CD4-positive, alpha-beta memory T cell (primary cell): ENCODE measurements around the gene ANKRD17. TPM values are rescaled to one million over a fixed set of nuclear protein-coding genes. Genes with fewer than 3 reads are reported as not detected.

Experiments used
- CTCF ChIA-PET: fragments of 350-600 bp; sonication (Branson Sonifier 250); formaldehyde crosslinking; loops from one replicate; lab custom pipeline; 2021; ENCODE audit warnings: inconsistent platforms; ENCODE audit not compliant: partially characterized antibody; lab: Charles Lee
- POLR2A ChIA-PET: fragments of 350-600 bp; sonication (Branson Sonifier 250); formaldehyde crosslinking; loops from one replicate; lab custom pipeline; 2021; ENCODE audit not compliant: partially characterized antibody; lab: Charles Lee
- DNase-seq, 5 donors: peaks; one replicate each; pipeline versions ENCODE4 v3.0.0 to v3.0.0-alpha.2; 2020 to 2022; ENCODE audit warnings: mixed read lengths in 1 of 5
- H3K27ac ChIP-seq: one replicate; pipeline ENCODE4 v1.7.0; 2013; ENCODE audit warnings: low read depth, low read length
- H3K27me3 ChIP-seq: 2 replicates; pipeline ENCODE4 v1.7.0; 2013; ENCODE audit warnings: mild to moderate bottlenecking, low read length, moderate library complexity; ENCODE audit not compliant: insufficient read depth
- H3K36me3 ChIP-seq: 2 replicates; pipeline ENCODE4 v1.7.0; 2013; ENCODE audit warnings: mild to moderate bottlenecking, low read length, moderate library complexity; ENCODE audit not compliant: insufficient read depth
- H3K4me1 ChIP-seq: 2 replicates; pipeline ENCODE4 v1.7.0; 2013; ENCODE audit warnings: mild to moderate bottlenecking, low read length, moderate library complexity; ENCODE audit not compliant: insufficient read depth
- H3K4me3 ChIP-seq, 2 donors: one replicate each; pipeline ENCODE4 v1.7.0; 2013; ENCODE audit warnings: low read length in 2 of 2, mild to moderate bottlenecking in 1 of 2
- H3K9me3 ChIP-seq, 2 donors: one replicate each; pipeline ENCODE4 v1.7.0; 2013; ENCODE audit warnings: low read length in 2 of 2, control low read depth in 1 of 2; ENCODE audit not compliant: control insufficient read depth in 1 of 2
- H3K27ac Mint-ChIP-seq, 7 donors: one replicate each; pipeline ENCODE4 v1.8.0; 2020 to 2021; ENCODE audit warnings: mixed read lengths in 7 of 7, mild to moderate bottlenecking in 6 of 7, inconsistent platforms in 3 of 7, moderate library complexity in 3 of 7
- H3K27me3 Mint-ChIP-seq, 2 donors: one replicate each; pipeline ENCODE4 v1.8.0; 2020 to 2021; ENCODE audit warnings: mixed read lengths in 2 of 2
- H3K36me3 Mint-ChIP-seq, 2 donors: one replicate each; pipeline ENCODE4 v1.8.0; 2020 to 2021; ENCODE audit warnings: mixed read lengths in 2 of 2, inconsistent platforms in 1 of 2, mild to moderate bottlenecking in 1 of 2
- H3K4me1 Mint-ChIP-seq, 4 donors: one replicate each; pipeline ENCODE4 v1.8.0; 2020 to 2021; ENCODE audit warnings: mixed read lengths in 4 of 4, mild to moderate bottlenecking in 1 of 4
- H3K4me3 Mint-ChIP-seq, 8 donors: one replicate each; pipeline ENCODE4 v1.8.0; 2020 to 2021; ENCODE audit warnings: mixed read lengths in 8 of 8, mild to moderate bottlenecking in 7 of 8, moderate library complexity in 6 of 8, inconsistent platforms in 3 of 8
- H3K9me3 Mint-ChIP-seq, 8 donors: one replicate each; pipeline ENCODE4 v1.8.0; 2020 to 2021; ENCODE audit warnings: mixed read lengths in 8 of 8, mild to moderate bottlenecking in 5 of 8, inconsistent platforms in 3 of 8, moderate library complexity in 1 of 8
- intact Hi-C: fragments of 100-400 bp; cut with micrococcal nuclease; formaldehyde crosslinking; loops from one replicate; pipeline ENCODE4 v1.15.1; 2023
- polyA plus RNA-seq, 2 donors: library from polyadenylated mRNA; unstranded; fragments of 300-500 nt; fragmentation: Illumina TruSeq; gene quantifications; one replicate each; pipeline ENCODE4 v1.2.3, GENCODE V29; 2021
- total RNA-seq, 2 experiments: library from RNA; stranded (reverse); gene quantifications; one replicate each; pipeline ENCODE4 v1.2.3, GENCODE V29; 2021

The ANKRD17 gene
- total and polyA plus RNA-seq, 4 experiments from 2014 or later, result 7.9 to 58.7 (median 37.1) TPM

DNA sequence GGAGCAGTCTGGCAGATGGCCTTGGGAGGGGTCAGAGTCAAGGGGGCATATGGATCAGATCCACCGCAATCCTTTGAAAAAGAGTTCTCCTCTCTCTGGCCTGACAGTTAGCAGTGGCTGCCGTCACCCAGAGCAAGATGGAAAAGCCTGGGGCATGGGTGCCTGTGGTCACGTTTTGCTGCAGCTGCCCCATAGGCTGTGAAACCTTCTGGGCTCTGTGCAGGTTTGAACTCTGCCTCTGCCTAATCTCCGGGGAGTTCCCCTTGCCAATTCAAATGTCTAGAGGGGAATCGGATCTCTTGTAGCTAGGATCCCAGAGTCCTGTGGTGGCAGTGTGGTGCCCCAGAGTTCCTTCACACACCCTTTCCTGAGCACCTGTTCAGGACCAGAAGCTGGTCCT, 23.4 kb upstream of the ANKRD17 start:
- Mint-ChIP-seq H3K36me3 (peaks cover 45 to 65% of the 10 kb centered on the region in 2 donors), H3K9me3 (peaks cover 5 to 23% (median 9%) of the 10 kb centered on the region in 8 donors), H3K4me1 (peaks cover 0 to 4% (median 2%) of the 10 kb centered on the region in 4 donors), H3K27ac (no peak overlapping the region), H3K4me3 (no peak overlapping the region), H3K27me3 (no peaks in the 10 kb centered on the region)
- CTCF ChIA-PET, result no interaction called here
- H3K4me3 ChIP-seq, result no peak overlapping the region
- no peaks in the 10 kb centered on the region for H3K27me3 ChIP-seq
- no peaks in the 10 kb centered on the region for H3K36me3 ChIP-seq
- intact Hi-C loops, result no loop called here
- DNase-seq, result no peak
- H3K4me1 ChIP-seq, result no peaks in the 10 kb centered on the region
- POLR2A ChIA-PET, result no interaction called here
- H3K27ac ChIP-seq, result no peak overlapping the region
- no peaks in the 10 kb centered on the region for H3K9me3 ChIP-seq

DNA sequence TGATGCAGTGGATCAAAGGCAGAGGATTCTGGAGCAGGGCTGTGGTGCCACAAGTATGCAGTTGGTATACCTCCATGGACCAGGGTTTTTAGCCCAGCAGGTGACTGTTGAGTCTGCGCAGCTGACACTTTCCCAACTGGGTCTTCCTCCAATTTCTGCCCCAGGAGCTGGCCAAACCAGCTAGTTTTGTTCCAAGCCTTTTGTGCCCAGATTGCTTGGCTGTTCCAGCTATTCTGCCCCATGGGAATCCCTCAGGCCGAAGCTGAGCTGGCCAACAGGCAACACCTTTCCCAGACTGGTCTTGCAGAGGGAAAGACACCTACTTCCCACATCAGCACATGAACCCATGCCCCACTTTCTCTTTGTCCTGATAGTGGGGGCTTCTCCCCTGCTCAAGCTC, 22.8 kb upstream of the ANKRD17 start:
- H3K27me3 Mint-ChIP-seq, result no peaks in the 10 kb centered on the region
- H3K36me3 Mint-ChIP-seq, result peaks cover 45 to 62% of the 10 kb centered on the region in 2 donors
- H3K27ac ChIP-seq, result no peak overlapping the region
- H3K4me1 ChIP-seq, result no peaks in the 10 kb centered on the region
- POLR2A ChIA-PET, result no interaction called here
- intact Hi-C loops, result no loop called here
- peaks cover 0 to 4% (median 2%) of the 10 kb centered on the region in 4 donors for H3K4me1 Mint-ChIP-seq
- DNase-seq, result no peak
- H3K27me3 ChIP-seq, result no peaks in the 10 kb centered on the region
- H3K27ac Mint-ChIP-seq, result no peak overlapping the region
- CTCF ChIA-PET, result interaction anchor here (1.4 kb wide), 1 partner anchor 23 kb away, joined by 3 read pairs; the partner anchor contains the start of gene ANKRD17
- no peaks in the 10 kb centered on the region for H3K9me3 ChIP-seq
- H3K36me3 ChIP-seq, result no peaks in the 10 kb centered on the region
- H3K4me3 Mint-ChIP-seq, result no peak overlapping the region
- no peak overlapping the region for H3K4me3 ChIP-seq
- H3K9me3 Mint-ChIP-seq, result peaks cover 5 to 17% (median 8%) of the 10 kb centered on the region in 8 donors

DNA sequence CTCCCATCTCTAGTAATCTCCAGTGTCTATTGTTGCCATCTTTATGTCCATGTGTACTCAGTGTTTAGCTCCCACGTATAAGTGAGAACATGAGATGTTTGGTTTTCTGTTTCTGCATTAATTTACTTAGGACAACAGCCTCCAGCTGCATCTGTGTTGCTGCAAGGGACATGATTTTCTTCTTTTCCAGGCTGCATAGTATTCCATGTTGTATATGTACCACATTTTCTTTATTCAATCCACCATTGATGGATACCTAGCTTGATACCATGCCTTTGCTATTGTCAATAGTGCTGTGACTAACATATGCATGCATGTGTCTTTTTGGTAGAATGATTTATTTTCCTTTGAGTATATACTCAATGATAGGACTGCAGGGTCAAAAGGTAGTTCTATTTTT, 18.6 kb upstream of the ANKRD17 start:
- no peak for DNase-seq
- no peaks in the 10 kb centered on the region for H3K36me3 ChIP-seq
- ChIA-PET CTCF (no interaction called here), POLR2A (no interaction called here)
- Mint-ChIP-seq H3K9me3 (peaks cover 2 to 20% (median 10%) of the 10 kb centered on the region in 8 donors), H3K4me1 (peaks cover 0 to 5% (median 2%) of the 10 kb centered on the region in 4 donors), H3K27ac (no peak overlapping the region), H3K4me3 (no peak overlapping the region), H3K27me3 (no peaks in the 10 kb centered on the region), H3K36me3 (peaks cover 24 to 47% of the 10 kb centered on the region in 2 donors)
- H3K9me3 ChIP-seq, result no peaks in the 10 kb centered on the region
- H3K4me3 ChIP-seq, result no peak overlapping the region
- no peaks in the 10 kb centered on the region for H3K4me1 ChIP-seq
- intact Hi-C loops, result no loop called here
- no peaks in the 10 kb centered on the region for H3K27me3 ChIP-seq
- no peak overlapping the region for H3K27ac ChIP-seq

DNA sequence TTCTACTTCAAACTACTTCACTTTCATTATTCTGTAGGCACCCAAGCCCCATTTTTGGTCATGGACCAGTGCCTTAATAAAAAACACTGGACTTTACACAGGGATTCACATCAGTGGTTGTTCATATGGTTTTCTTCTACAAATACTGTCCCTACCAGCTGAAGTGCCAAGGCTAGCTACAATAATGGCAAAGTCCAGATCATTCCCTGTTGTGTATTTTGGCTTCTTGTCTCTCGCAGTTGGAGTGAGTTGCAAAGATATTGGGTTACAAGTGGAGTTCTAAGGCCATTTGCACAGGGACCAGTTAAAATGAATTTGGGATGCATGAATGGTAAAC, 16.7 kb upstream of the ANKRD17 start:
- H3K9me3 Mint-ChIP-seq, result peaks cover 1 to 20% (median 10%) of the 10 kb centered on the region in 8 donors
- no peak for DNase-seq
- intact Hi-C loops, result no loop called here
- Histone ChIP-seq H3K27ac (no peak overlapping the region), H3K9me3 (no peaks in the 10 kb centered on the region), H3K4me3 (no peak overlapping the region), H3K4me1 (no peaks in the 10 kb centered on the region), H3K36me3 (no peaks in the 10 kb centered on the region), H3K27me3 (no peaks in the 10 kb centered on the region)
- H3K36me3 Mint-ChIP-seq, result peaks cover 24 to 33% of the 10 kb centered on the region in 2 donors
- peaks cover 0 to 4% (median 2%) of the 10 kb centered on the region in 4 donors for H3K4me1 Mint-ChIP-seq
- no peak overlapping the region for H3K4me3 Mint-ChIP-seq
- ChIA-PET POLR2A (no interaction called here), CTCF (no interaction called here)
- no peaks in the 10 kb centered on the region for H3K27me3 Mint-ChIP-seq
- peak overlapping the region in 1 of 7 donors; percentile 18 for H3K27ac Mint-ChIP-seq

DNA sequence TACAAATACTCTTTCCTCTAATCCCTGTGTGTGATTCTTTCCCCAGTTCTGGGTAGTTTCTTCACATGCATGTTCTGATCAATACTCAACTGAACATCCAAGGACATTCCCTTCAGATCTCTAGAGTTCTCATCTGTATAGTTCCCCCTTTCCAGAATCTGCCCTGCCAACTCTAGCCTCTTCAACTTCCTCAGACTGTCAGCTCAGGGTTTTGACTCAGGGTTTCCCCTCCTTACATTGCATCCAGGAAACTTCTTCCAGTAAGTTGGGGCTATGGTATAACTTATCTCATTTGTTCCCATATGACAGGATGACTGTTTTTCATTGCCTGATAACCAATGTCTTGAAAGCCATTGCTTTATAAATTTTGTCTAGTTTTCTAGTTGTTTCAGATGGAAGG, 14.2 kb upstream of the ANKRD17 start:
- Mint-ChIP-seq H3K9me3 (peaks cover under 1 to 6% (median 2%) of the 10 kb centered on the region in 8 donors), H3K4me1 (peaks cover 0 to 2% (median 0%) of the 10 kb centered on the region in 4 donors), H3K27ac (peak overlapping the region in 1 of 7 donors; percentile 25), H3K4me3 (no peak overlapping the region), H3K36me3 (peaks cover 10 to 16% of the 10 kb centered on the region in 2 donors), H3K27me3 (no peaks in the 10 kb centered on the region)
- no peak overlapping the region for H3K4me3 ChIP-seq
- H3K9me3 ChIP-seq, result no peaks in the 10 kb centered on the region
- POLR2A ChIA-PET, result no interaction called here
- H3K27ac ChIP-seq, result no peak overlapping the region
- CTCF ChIA-PET, result no interaction called here
- no peaks in the 10 kb centered on the region for H3K4me1 ChIP-seq
- no peaks in the 10 kb centered on the region for H3K36me3 ChIP-seq
- intact Hi-C loops, result no loop called here
- DNase-seq, result no peak
- no peaks in the 10 kb centered on the region for H3K27me3 ChIP-seq

DNA sequence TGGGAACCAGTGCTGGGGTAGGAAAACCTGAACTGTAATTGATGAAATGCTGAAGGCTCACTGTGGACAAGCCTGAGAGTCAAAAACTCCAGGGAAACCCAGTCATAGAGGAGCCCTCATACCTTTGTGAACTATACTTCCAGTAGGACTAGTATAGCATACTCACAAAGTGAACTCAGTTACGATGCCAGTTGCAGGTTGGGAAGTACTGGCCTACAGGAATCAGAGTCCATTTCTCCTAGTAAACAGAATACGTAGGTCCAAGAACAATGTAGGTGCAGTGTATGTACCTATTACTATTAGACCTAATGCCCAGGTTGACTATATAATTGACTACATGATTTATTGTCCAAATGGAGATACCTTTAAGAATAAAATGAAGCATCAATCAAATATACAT, 8.5 kb upstream of the ANKRD17 start:
- ChIA-PET POLR2A (no interaction called here), CTCF (no interaction called here)
- Mint-ChIP-seq H3K4me3 (no peak overlapping the region), H3K9me3 (no peaks in the 10 kb centered on the region), H3K27ac (no peak overlapping the region), H3K36me3 (no peaks in the 10 kb centered on the region), H3K27me3 (no peaks in the 10 kb centered on the region), H3K4me1 (peaks cover 1 to 10% (median 5%) of the 10 kb centered on the region in 4 donors)
- Histone ChIP-seq H3K27ac (no peak overlapping the region), H3K9me3 (no peaks in the 10 kb centered on the region), H3K4me3 (no peak overlapping the region), H3K4me1 (no peaks in the 10 kb centered on the region), H3K27me3 (no peaks in the 10 kb centered on the region), H3K36me3 (no peaks in the 10 kb centered on the region)
- intact Hi-C loops, result no loop called here
- DNase-seq, result no peak

DNA sequence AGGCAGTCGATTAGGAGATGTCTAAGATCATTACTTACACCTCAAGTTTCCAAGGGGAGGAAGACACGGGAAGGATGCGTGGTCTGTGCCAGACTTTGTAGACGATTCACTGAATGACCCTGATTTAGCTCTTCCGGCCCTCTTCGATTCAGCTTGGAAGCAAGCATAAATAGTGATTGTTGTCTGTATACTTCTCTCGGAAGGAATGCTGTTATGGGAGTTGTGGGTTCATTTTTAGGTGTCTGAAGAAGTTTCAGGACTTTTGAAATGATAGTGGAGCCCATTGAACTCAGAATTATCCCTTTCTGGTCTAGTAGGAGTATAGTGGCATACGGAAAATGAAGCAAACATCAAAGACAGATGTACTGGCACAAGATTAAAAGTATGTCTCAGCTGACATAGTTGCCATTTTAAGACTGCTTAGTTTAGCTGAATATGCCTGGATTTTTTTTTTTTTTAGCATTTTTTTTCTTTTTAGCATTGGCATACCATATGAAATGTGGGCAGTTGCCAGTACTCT, 1.0 kb upstream of the ANKRD17 start:
- ChIA-PET CTCF (interaction anchor here (1.0 to 4.5 kb wide), 7 partner anchors 8 to 192 kb away, joined by 3 to 24 read pairs (median 4); partner anchors contain the start of gene COX18), POLR2A (interaction anchor here (0.6 to 4.2 kb wide), 8 partner anchors 17 to 197 kb away, joined by 3 to 59 read pairs (median 4); partner anchors contain the start of gene COX18)
- H3K9me3 Mint-ChIP-seq, result no peaks in the 10 kb centered on the region
- peak overlapping the region; percentile 100 for H3K27ac Mint-ChIP-seq
- intact Hi-C loops, result loop anchor here (1.0 to 5.0 kb wide), 2 partner anchors 36 to 898 kb away; partner anchors contain the start of gene MTHFD2L
- peaks cover 44% of the 10 kb centered on the region for H3K4me1 ChIP-seq
- H3K36me3 ChIP-seq, result no peaks in the 10 kb centered on the region
- no peaks in the 10 kb centered on the region for H3K9me3 ChIP-seq
- peak overlapping the region; percentile 67 to 92 for H3K4me3 ChIP-seq
- peak in 3 of 5 donors; percentile 26 to 54 (median 45) for DNase-seq
- peak overlapping the region; percentile 94 for H3K27ac ChIP-seq
- H3K36me3 Mint-ChIP-seq, result peaks cover 0 to 33% of the 10 kb centered on the region in 2 donors
- peaks cover 33 to 75% (median 49%) of the 10 kb centered on the region in 4 donors for H3K4me1 Mint-ChIP-seq
- H3K27me3 ChIP-seq, result no peaks in the 10 kb centered on the region
- no peaks in the 10 kb centered on the region for H3K27me3 Mint-ChIP-seq
- H3K4me3 Mint-ChIP-seq, result peak overlapping the region; percentile 99 to 100 (median 100)
